HG02870 (cell line): Measurements from ENCODE around the gene SFMBT1.

ENCODE experiments used
- ATAC-seq: cut with Tn5 transposase; IDR thresholded peaks from one replicate; pipeline ENCODE4 v1.9.1; 2021; ENCODE audit warnings: mild to moderate bottlenecking, moderate library complexity; ENCODE audit not compliant: unreplicated experiment

The SFMBT1 gene

DNA sequence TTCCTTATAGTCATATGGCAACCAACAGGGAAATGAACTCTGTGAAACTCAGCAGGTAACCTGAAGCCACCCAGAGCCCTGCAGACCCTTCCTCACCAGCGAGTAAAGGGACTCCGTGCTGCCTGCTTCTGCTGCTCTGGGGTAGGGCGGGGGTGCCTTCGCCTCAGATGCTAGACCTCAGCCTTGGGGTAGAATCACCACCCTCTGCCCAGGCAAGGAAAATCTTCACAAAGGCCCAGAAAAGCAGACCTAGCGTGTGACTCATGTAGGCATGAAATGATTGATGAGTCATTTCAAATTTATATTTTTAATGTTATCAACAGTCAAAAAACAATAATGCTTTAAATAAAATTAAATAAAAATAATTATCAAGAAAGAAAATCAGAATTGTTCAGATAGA, 155.1 kb downstream of the SFMBT1 start:
- ATAC-seq, result no peak

- no peak for ATAC-seq
Observed at GRCh38 chr3:52889901-52890300, 156.0 kb downstream of the SFMBT1 start.

DNA sequence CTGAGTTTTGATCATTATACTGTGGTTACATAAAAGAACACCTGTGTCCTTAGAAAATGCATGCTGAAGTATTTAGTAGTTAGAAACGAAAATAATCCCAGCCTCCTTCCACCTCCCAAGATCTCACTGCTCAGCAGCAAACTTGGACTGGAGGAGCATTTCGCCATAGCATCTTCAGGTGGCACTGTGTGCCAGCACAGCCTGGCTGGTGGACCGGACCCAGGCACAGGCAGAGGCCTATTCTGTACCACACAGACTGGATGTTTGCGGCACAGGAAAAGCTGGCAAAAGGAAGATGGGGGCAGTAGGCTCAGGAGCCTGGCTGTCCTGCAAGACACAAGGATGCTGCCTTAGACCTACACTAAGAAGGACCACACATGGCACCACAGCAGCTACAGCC, 158.7 kb downstream of the SFMBT1 start:
- no peak for ATAC-seq

GRCh38 chr3:52886049-52886730, 159.7 kb downstream of the SFMBT1 start:
- no peak for ATAC-seq

- no peak for ATAC-seq
Observed at GRCh38 chr3:52882377-52882776, 163.5 kb downstream of the SFMBT1 start.

DNA sequence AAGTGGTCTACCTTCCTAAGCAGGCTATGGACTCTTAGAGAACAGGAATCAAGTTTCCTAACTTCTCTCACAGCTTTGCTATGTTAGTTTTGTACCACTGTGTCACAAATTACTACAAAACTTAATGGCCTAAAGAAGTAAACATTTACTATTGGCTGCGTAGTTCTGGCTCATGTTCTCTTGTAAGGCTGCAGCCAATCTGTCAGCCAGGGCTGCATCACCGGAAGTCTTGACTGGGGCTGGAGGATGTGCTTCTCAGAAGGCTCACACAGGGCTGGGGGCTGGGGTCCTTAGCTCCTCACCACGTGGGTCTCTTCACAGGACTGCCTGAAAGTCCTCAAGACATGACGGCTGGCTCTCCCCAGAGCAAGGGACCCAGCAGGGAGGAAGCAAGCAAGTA, 164.0 kb downstream of the SFMBT1 start:
- no peak for ATAC-seq

DNA sequence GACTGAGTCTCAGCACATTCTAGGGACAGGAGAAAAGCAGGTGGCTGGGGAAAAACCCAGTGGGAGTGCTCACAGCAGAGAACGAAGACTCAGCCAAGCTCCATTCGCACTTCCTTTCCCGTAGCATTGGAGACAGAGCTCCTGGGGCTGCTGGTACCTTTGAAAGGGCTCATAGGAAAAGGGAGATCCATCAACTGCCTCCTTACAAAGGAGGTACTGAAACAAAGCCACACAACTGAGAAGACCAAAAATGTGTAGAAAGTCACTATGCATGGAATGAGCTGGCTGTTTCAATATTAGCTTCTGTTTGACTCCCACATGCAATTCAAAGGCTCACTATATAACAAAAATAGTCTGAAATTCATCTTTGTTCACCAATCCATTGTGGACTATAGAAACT, 165.4 kb downstream of the SFMBT1 start:
- ATAC-seq, result peak; percentile 83

- ATAC-seq, result peak; percentile 27
Observed at GRCh38 chr3:52880047-52880446, 165.8 kb downstream of the SFMBT1 start.

- ATAC-seq, result no peak
Observed at GRCh38 chr3:52879581-52879980, 166.3 kb downstream of the SFMBT1 start.

DNA sequence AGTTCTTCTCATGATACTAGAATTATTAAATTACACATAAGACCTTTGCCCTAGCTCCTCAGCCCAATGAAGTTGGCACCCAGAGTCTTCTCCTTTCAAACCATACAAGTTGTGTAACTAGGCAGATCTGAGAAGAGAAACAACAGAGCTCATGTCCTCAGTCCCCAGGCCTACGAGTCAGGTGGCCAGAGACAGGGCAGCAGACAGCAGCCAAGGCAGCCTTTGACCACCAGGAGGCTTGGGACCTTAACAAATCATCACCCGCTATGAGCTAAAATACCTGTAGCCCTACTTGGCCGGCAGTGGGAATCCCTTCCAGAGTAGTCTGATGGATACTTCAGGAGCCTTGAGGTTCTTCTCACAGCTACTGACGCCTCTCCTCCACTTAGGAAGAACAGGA, 166.8 kb downstream of the SFMBT1 start:
- ATAC-seq, result no peak

- no peak for ATAC-seq
Observed at GRCh38 chr3:52877085-52877484, 168.8 kb downstream of the SFMBT1 start.

- ATAC-seq, result no peak
Observed at GRCh38 chr3:52874864-52875587, 170.8 kb downstream of the SFMBT1 start.

DNA sequence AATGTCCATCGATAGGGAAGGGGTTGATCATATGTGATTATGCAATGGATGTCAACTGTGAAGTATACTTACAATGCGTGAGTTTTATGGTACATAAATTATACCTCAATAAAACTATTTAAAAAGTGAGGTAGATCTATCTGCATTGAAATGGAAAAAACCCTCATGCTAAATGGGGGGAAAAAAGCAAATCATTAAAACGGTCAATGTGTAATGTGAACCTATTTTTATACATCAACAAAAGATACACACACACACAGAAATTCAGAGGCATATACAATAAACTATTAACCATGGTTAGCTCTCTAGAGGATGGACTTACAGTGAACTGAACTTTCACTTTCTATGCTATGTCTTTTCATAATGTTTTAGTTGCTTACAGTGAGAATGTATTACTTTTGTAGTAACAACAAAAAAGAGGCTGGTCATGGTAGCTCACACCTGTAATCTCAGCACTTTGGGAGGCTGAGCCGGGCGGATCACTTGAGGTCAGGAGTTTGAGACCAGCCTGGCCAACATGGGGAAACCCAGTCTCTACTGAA, 171.6 kb downstream of the SFMBT1 start:
- no peak for ATAC-seq

DNA sequence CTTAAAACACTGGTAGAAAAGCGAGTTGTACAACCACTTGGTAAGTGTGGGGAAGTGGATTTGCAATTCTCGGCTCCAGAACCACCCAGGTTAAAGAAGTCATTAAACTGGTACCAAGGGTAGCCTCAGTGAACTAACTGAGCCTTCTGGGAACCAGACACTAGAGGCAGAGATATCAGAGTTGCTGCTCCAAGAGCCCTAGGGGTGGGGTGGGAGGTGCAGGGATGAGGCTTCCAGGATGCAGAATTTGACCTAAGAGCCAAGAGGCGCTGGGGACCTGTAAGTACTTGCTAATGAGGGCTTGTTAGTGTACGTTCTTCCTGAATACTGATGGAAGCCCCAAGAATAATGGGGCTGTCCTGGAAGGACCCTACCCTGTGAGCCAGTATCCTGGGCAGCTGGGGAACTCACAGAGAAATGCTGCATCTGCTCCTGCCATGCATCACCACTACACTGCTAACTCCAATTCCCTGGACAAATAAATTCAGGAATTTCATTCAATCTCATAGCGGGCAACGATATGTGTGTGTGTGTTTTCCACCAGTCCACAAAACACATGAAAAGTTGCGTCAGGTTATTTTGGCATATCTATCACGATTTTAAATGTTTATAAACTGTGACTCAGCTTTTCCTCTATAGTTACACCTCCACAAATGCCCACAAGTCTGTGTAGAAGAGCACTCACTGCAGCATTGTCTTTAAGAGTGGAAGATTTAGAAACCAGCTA, 172.3 kb downstream of the SFMBT1 start:
- no peak for ATAC-seq

DNA sequence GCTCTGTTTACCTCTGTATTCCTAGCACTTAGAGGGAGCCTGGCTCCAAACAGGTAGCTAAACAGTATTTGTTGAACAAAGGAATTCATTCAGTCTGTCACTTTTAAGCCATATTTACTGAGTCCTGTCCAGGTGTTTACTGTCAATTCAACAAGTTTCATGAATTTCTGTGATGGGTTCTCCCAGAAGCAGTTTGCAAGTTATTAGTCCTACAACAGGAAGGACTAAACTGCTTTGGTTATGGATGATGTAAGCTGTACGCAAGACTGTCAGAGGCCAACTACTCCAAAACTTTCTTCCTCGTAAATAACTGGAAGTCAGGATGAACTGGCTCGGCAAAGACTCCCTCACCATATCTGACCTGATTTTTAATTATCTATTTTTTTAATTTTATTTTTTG, 173.6 kb downstream of the SFMBT1 start:
- ATAC-seq, result no peak

GRCh38 chr3:52871761-52872160, 174.1 kb downstream of the SFMBT1 start:
- no peak for ATAC-seq

DNA sequence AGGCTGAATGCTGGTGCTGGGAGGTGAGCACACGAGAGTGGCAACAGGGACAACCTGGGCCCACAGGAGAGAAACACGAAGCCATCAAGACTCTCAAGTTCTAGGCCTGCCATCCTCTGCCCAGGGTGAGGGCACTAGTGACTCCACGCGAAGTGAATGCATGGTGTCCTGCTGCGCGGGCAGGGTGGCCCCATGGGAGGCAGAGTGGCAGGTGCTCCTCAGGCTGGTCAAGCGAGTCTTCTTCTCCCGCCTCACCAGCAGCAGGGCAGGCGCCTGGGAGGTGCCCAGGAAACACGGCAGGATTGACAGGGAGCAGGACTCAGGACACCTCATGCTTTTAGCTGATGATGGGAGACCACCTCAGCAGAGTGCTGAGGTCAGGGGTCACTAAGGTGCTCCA, 175.4 kb downstream of the SFMBT1 start:
- ATAC-seq, result no peak

- ATAC-seq, result no peak
Observed at GRCh38 chr3:52866427-52866826, 179.4 kb downstream of the SFMBT1 start.

DNA sequence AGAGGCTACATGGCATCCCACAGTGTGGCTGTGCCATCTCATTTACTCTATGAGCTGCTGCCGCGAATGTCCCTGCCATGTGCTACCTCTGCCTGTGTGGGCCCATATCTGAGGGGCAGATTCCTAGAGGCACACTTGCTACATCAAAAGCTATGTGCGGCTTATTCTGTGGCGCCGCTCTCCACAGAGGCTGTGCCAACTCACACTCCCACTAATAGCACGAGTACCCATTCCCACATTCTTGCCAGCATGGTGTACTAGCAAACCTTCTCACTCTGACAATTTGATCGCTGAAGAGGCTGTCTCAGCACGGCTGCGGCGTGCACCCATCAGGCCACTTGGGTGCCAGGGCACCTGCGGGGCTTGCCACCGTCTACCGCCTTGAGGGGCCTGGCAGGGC, 179.9 kb downstream of the SFMBT1 start:
- no peak for ATAC-seq

- no peak for ATAC-seq
Observed at GRCh38 chr3:52860424-52860768, 185.5 kb downstream of the SFMBT1 start.

- no peak for ATAC-seq
Observed at GRCh38 chr3:52859686-52860423, 186.0 kb downstream of the SFMBT1 start.
